ENCODE measurements around the gene TOP3A.

Gene TOP3A

GRCh38 chr17:18259621-18260331, 55.0 kb downstream of the TOP3A start:
- Histone ChIP-seq H3K4me1 (ENCODE audit: control insufficient read depth, insufficient read depth, low read length) (peaks cover 11% of the 10 kb centered on the region; the same call in 1 of the 2 replicates), H3K9me3 (ENCODE audit: control insufficient read depth, insufficient read depth, low read length) (no peaks in the 10 kb centered on the region), H3K4me3 (ENCODE audit: low read depth, low read length) (peak overlapping the region; percentile 86), H3K27me3 (ENCODE audit: control insufficient read depth, insufficient read depth, low read length) (no peaks in the 10 kb centered on the region), H3K27ac (ENCODE audit: low read depth, low read length) (peak overlapping the region; percentile 98), H3K36me3 (ENCODE audit: control insufficient read depth, insufficient read depth, low read length) (peaks cover 40% of the 10 kb centered on the region), H3K9ac (ENCODE audit: low read depth, low read length) (no peak overlapping the region)

GRCh38 chr17:18258356-18259038, 56.3 kb downstream of the TOP3A start, which contains the start of gene FLII:
Gene FLII (minus strand): TSS chr17:18258738. CDS start chr17:18258690, 48 bp downstream.
- Histone ChIP-seq H3K27me3 (ENCODE audit: control insufficient read depth, insufficient read depth, low read length) (no peaks in the 10 kb centered on the region), H3K4me1 (ENCODE audit: control insufficient read depth, insufficient read depth, low read length) (peaks cover 11% of the 10 kb centered on the region; the same call in 1 of the 2 replicates), H3K9me3 (ENCODE audit: control insufficient read depth, insufficient read depth, low read length) (no peaks in the 10 kb centered on the region), H3K9ac (ENCODE audit: low read depth, low read length) (peak within 1 kb of the TSS; percentile 77), H3K27ac (ENCODE audit: low read depth, low read length) (peak within 1 kb of the TSS; percentile 86), H3K36me3 (ENCODE audit: control insufficient read depth, insufficient read depth, low read length) (peaks cover 41% of the 10 kb centered on the region), H3K4me3 (ENCODE audit: low read depth, low read length) (peak within 1 kb of the TSS; percentile 87)

- Histone ChIP-seq H3K9me3 (ENCODE audit: control insufficient read depth, insufficient read depth, low read length) (no peaks in the 10 kb centered on the region), H3K36me3 (ENCODE audit: control insufficient read depth, insufficient read depth, low read length) (peaks cover 41% of the 10 kb centered on the region), H3K9ac (ENCODE audit: low read depth, low read length) (peak overlapping the region; percentile 77), H3K27me3 (ENCODE audit: control insufficient read depth, insufficient read depth, low read length) (no peaks in the 10 kb centered on the region), H3K4me3 (ENCODE audit: low read depth, low read length) (peak overlapping the region; percentile 87), H3K27ac (ENCODE audit: low read depth, low read length) (peak overlapping the region; percentile 86), H3K4me1 (ENCODE audit: control insufficient read depth, insufficient read depth, low read length) (peaks cover 11% of the 10 kb centered on the region; the same call in 1 of the 2 replicates)
These were observed 56.8 kb downstream of the TOP3A start for GRCh38 chr17:18257982-18258355.

GRCh38 chr17:18257268-18257981, 57.4 kb downstream of the TOP3A start:
- peaks cover 11% of the 10 kb centered on the region; the same call in 1 of the 2 replicates for H3K4me1 ChIP-seq (ENCODE audit: control insufficient read depth, insufficient read depth, low read length)
- H3K36me3 ChIP-seq (ENCODE audit: control insufficient read depth, insufficient read depth, low read length): peaks cover 44% of the 10 kb centered on the region
- H3K4me3 ChIP-seq (ENCODE audit: low read depth, low read length): peak overlapping the region; percentile 87
- H3K9ac ChIP-seq (ENCODE audit: low read depth, low read length): peak overlapping the region; percentile 77
- no peaks in the 10 kb centered on the region for H3K9me3 ChIP-seq (ENCODE audit: control insufficient read depth, insufficient read depth, low read length)
- peak overlapping the region; percentile 86 for H3K27ac ChIP-seq (ENCODE audit: low read depth, low read length)
- no peaks in the 10 kb centered on the region for H3K27me3 ChIP-seq (ENCODE audit: control insufficient read depth, insufficient read depth, low read length)

GRCh38 chr17:18256776-18257175, 58.0 kb downstream of the TOP3A start:
- H3K27me3 ChIP-seq (ENCODE audit: control insufficient read depth, insufficient read depth, low read length): no peaks in the 10 kb centered on the region
- H3K27ac ChIP-seq (ENCODE audit: low read depth, low read length): no peak overlapping the region
- H3K36me3 ChIP-seq (ENCODE audit: control insufficient read depth, insufficient read depth, low read length): peaks cover 50% of the 10 kb centered on the region
- H3K9ac ChIP-seq (ENCODE audit: low read depth, low read length): no peak overlapping the region
- peak overlapping the region; percentile 87 for H3K4me3 ChIP-seq (ENCODE audit: low read depth, low read length)
- no peaks in the 10 kb centered on the region for H3K9me3 ChIP-seq (ENCODE audit: control insufficient read depth, insufficient read depth, low read length)
- H3K4me1 ChIP-seq (ENCODE audit: control insufficient read depth, insufficient read depth, low read length): peaks cover 11% of the 10 kb centered on the region; the same call in 1 of the 2 replicates

GRCh38 chr17:18256351-18256750, 58.4 kb downstream of the TOP3A start:
- Histone ChIP-seq H3K27me3 (ENCODE audit: control insufficient read depth, insufficient read depth, low read length) (no peaks in the 10 kb centered on the region), H3K27ac (ENCODE audit: low read depth, low read length) (no peak overlapping the region), H3K9me3 (ENCODE audit: control insufficient read depth, insufficient read depth, low read length) (no peaks in the 10 kb centered on the region), H3K36me3 (ENCODE audit: control insufficient read depth, insufficient read depth, low read length) (peaks cover 55% of the 10 kb centered on the region), H3K9ac (ENCODE audit: low read depth, low read length) (no peak overlapping the region), H3K4me3 (ENCODE audit: low read depth, low read length) (no peak overlapping the region), H3K4me1 (ENCODE audit: control insufficient read depth, insufficient read depth, low read length) (peaks cover 9% of the 10 kb centered on the region; the same call in 1 of the 2 replicates)

GRCh38 chr17:18254888-18255649, 59.7 kb downstream of the TOP3A start:
- H3K4me1 ChIP-seq (ENCODE audit: control insufficient read depth, insufficient read depth, low read length): peaks cover 7% of the 10 kb centered on the region; the same call in 1 of the 2 replicates
- no peaks in the 10 kb centered on the region for H3K27me3 ChIP-seq (ENCODE audit: control insufficient read depth, insufficient read depth, low read length)
- no peaks in the 10 kb centered on the region for H3K9me3 ChIP-seq (ENCODE audit: control insufficient read depth, insufficient read depth, low read length)
- H3K4me3 ChIP-seq (ENCODE audit: low read depth, low read length): no peak overlapping the region
- peaks cover 67% of the 10 kb centered on the region for H3K36me3 ChIP-seq (ENCODE audit: control insufficient read depth, insufficient read depth, low read length)
- no peak overlapping the region for H3K9ac ChIP-seq (ENCODE audit: low read depth, low read length)
- H3K27ac ChIP-seq (ENCODE audit: low read depth, low read length): peak overlapping the region; percentile 22

GRCh38 chr17:18253947-18254821, 60.6 kb downstream of the TOP3A start:
- H3K27ac ChIP-seq (ENCODE audit: low read depth, low read length): no peak overlapping the region
- no peak overlapping the region for H3K9ac ChIP-seq (ENCODE audit: low read depth, low read length)
- H3K4me3 ChIP-seq (ENCODE audit: low read depth, low read length): no peak overlapping the region
- H3K4me1 ChIP-seq (ENCODE audit: control insufficient read depth, insufficient read depth, low read length): peaks cover 7% of the 10 kb centered on the region; the same call in 1 of the 2 replicates
- H3K36me3 ChIP-seq (ENCODE audit: control insufficient read depth, insufficient read depth, low read length): peaks cover 72% of the 10 kb centered on the region
- no peaks in the 10 kb centered on the region for H3K9me3 ChIP-seq (ENCODE audit: control insufficient read depth, insufficient read depth, low read length)
- H3K27me3 ChIP-seq (ENCODE audit: control insufficient read depth, insufficient read depth, low read length): no peaks in the 10 kb centered on the region

GRCh38 chr17:18253187-18253884, 61.5 kb downstream of the TOP3A start:
- H3K4me3 ChIP-seq (ENCODE audit: low read depth, low read length): no peak overlapping the region
- peaks cover 80% of the 10 kb centered on the region for H3K36me3 ChIP-seq (ENCODE audit: control insufficient read depth, insufficient read depth, low read length)

More at GRCh38 chr17:18253187-18253884, 61.5 kb downstream of the TOP3A start:
- Histone ChIP-seq H3K27ac (ENCODE audit: low read depth, low read length) (no peak overlapping the region), H3K9me3 (ENCODE audit: control insufficient read depth, insufficient read depth, low read length) (no peaks in the 10 kb centered on the region), H3K9ac (ENCODE audit: low read depth, low read length) (no peak overlapping the region), H3K4me1 (ENCODE audit: control insufficient read depth, insufficient read depth, low read length) (peaks cover 7% of the 10 kb centered on the region; the same call in 1 of the 2 replicates), H3K27me3 (ENCODE audit: control insufficient read depth, insufficient read depth, low read length) (no peaks in the 10 kb centered on the region)
